SK-N-SH (cell line): ENCODE results near the gene ZNF3.

Experiments
- EP300 ChIP-seq, 2 experiments: IDR thresholded peaks; 2 replicates each; pipeline versions ENCODE4 v1.4.0 to v1.6.1; 2012; ENCODE audit warnings: borderline replicate concordance in 1 of 2, low read depth in 1 of 2, low read length in 1 of 2
- NFIC ChIP-seq: IDR thresholded peaks from 2 replicates; pipeline ENCODE4 v1.4.0; 2012; ENCODE audit warnings: borderline replicate concordance
- REST ChIP-seq: IDR thresholded peaks from 2 replicates; pipeline ENCODE4 v1.6.1; 2012; ENCODE audit warnings: mild to moderate bottlenecking, low read depth, low read length, moderate library complexity
- TEAD4 ChIP-seq: IDR thresholded peaks from 2 replicates; pipeline ENCODE4 v1.4.0; 2012; ENCODE audit warnings: mild to moderate bottlenecking, borderline replicate concordance; ENCODE audit not compliant: insufficient read depth
- TF ChIP-seq, protein P1 (sequence below): fragments of 200-600 bp; sonication (generic); IDR thresholded peaks from 2 replicates; pipeline ENCODE4 v1.6.1; 2017; ENCODE audit warnings: antibody characterized with exemption, mild to moderate bottlenecking, moderate library complexity

GRCh38 chr7:100085515-100085914 lies 4.0 kb upstream of the ZNF3 start:
- TF ChIP-seq, protein P1, sequence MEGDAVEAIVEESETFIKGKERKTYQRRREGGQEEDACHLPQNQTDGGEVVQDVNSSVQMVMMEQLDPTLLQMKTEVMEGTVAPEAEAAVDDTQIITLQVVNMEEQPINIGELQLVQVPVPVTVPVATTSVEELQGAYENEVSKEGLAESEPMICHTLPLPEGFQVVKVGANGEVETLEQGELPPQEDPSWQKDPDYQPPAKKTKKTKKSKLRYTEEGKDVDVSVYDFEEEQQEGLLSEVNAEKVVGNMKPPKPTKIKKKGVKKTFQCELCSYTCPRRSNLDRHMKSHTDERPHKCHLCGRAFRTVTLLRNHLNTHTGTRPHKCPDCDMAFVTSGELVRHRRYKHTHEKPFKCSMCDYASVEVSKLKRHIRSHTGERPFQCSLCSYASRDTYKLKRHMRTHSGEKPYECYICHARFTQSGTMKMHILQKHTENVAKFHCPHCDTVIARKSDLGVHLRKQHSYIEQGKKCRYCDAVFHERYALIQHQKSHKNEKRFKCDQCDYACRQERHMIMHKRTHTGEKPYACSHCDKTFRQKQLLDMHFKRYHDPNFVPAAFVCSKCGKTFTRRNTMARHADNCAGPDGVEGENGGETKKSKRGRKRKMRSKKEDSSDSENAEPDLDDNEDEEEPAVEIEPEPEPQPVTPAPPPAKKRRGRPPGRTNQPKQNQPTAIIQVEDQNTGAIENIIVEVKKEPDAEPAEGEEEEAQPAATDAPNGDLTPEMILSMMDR = no peak
- TF ChIP-seq REST (no peak), TEAD4 (no peak), NFIC (no peak), EP300 (IDR thresholded peaks at IDR 0.05; ENCODE audit: borderline replicate concordance in 1 of 2, low read depth in 1 of 2, low read length in 1 of 2) (no peak)
